ENCODE data around the gene RLIM. TPM values are rescaled to one million over a fixed set of nuclear protein-coding genes. Genes with fewer than 3 reads are reported as not detected.

RLIM gene
- total and polyA plus RNA-seq, 2 of the 13 experiments (the other 11 are each of a cell fraction or from before 2014, with no cell fraction given) = 7.7 to 24.5 TPM

DNA sequence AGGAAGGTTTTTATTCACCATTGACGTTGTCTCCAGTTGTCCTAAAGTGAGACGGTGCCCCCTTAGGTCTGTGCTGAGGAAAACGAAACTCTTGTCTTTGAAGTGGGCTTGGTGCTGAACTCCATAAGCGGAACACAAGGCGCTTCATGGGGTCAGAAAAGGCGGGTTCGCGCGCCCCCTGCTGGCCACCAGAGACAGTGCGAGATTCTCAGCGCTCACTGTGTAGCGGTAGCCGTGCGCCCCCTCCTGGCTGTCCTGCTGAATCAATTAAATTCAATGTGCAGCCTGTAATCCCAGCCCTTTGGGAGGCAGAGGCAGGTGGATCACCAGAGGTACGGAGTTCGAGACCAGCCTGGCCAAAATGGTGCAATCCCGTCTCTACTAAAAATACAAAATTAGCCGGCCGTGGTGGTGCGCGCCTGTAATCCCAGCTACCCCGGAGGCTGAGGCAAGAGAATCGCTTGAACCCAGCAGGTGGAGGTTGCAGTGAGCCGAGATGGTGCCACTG is 64.1 kb downstream of the RLIM start (continued):
- TF ChIP-seq KDM3A (CRISPR knock-in tag; IDR thresholded peaks at IDR 0.05; ENCODE audit: low read depth) = no peak
- TF ChIP-seq IKZF4 (CRISPR knock-in tag; IDR thresholded peaks at IDR 0.05; ENCODE audit: borderline replicate concordance, low read depth, not compliant biosample characterization) = no peak
- no peak for TF ChIP-seq NFIB (CRISPR knock-in tag; IDR thresholded peaks at IDR 0.05; ENCODE audit: borderline replicate concordance)
- TF ChIP-seq ZNF704 (CRISPR knock-in tag; IDR thresholded peaks at IDR 0.05; ENCODE audit: borderline replicate concordance) = no peak
- TF ChIP-seq MYC (CRISPR knock-in tag; IDR thresholded peaks at IDR 0.05; ENCODE audit: borderline replicate concordance) = no peak
- no peak for TF ChIP-seq FUBP1 (CRISPR knock-in tag; IDR thresholded peaks at IDR 0.05; ENCODE audit: borderline replicate concordance)
- TF ChIP-seq ATM (IDR thresholded peaks at IDR 0.05; ENCODE audit: borderline replicate concordance) = no peak
- TF ChIP-seq CENPT (CRISPR knock-in tag; IDR thresholded peaks at IDR 0.05; ENCODE audit: low read depth) = no peak
- TF ChIP-seq ZNF230 (CRISPR knock-in tag; IDR thresholded peaks at IDR 0.05) = peak; percentile 90; the same call in 1 of the 2 replicates
- no peak for TF ChIP-seq ZNF414 (CRISPR knock-in tag; IDR thresholded peaks at IDR 0.05)
- TF ChIP-seq ZNF331 (CRISPR knock-in tag; IDR thresholded peaks at IDR 0.05) = peak; percentile 34; the same call in 1 of the 2 replicates
- TF ChIP-seq RFXAP (CRISPR knock-in tag; IDR thresholded peaks at IDR 0.05; ENCODE audit: borderline replicate concordance) = no peak
- TF ChIP-seq CTCF (CRISPR knock-in tag; IDR thresholded peaks at IDR 0.05) = peak; percentile 97
- peak; percentile 13 for TF ChIP-seq TEAD3 (CRISPR knock-in tag; optimal IDR thresholded peaks at IDR 0.05; ENCODE audit: borderline replicate concordance)
- TF ChIP-seq XRCC5 (optimal IDR thresholded peaks at IDR 0.05; ENCODE audit: low read length) = peak; percentile 74
- TF ChIP-seq SALL1 (CRISPR knock-in tag; IDR thresholded peaks at IDR 0.05) = 0 out of 2 replicates have a peak, but pooled peaks have one; percentile 26
- TF ChIP-seq ZNF788 (CRISPR knock-in tag; IDR thresholded peaks at IDR 0.05; ENCODE audit: borderline replicate concordance) = peak; percentile 48; the same call in 1 of the 2 replicates
- TF ChIP-seq GABPB1 (CRISPR knock-in tag; IDR thresholded peaks at IDR 0.05) = peak; percentile 49
- no peak for TF ChIP-seq ZBTB43 (CRISPR knock-in tag; conservative IDR thresholded peaks at IDR 0.05)
- no peak for TF ChIP-seq GFI1 (CRISPR knock-in tag; IDR thresholded peaks at IDR 0.05; ENCODE audit: borderline replicate concordance)

Measured in HepG2 (cell line).